ENCODE data around the gene SSR2.

GRCh38 chr1:155968051-155968400 lies 52.7 kb downstream of the SSR2 start:
- TF ChIP-seq POLR2A (IDR thresholded peaks at IDR 0.05), result no peak
- TF ChIP-seq CTCF (IDR thresholded peaks at IDR 0.05), result no peak

Data from ovary (tissue), 3 donors.